ENCODE data around the gene BRSK1.
A peak's percentile ranks its signal among the peaks of the same experiment; 100 is the strongest.

BRSK1 gene

DNA sequence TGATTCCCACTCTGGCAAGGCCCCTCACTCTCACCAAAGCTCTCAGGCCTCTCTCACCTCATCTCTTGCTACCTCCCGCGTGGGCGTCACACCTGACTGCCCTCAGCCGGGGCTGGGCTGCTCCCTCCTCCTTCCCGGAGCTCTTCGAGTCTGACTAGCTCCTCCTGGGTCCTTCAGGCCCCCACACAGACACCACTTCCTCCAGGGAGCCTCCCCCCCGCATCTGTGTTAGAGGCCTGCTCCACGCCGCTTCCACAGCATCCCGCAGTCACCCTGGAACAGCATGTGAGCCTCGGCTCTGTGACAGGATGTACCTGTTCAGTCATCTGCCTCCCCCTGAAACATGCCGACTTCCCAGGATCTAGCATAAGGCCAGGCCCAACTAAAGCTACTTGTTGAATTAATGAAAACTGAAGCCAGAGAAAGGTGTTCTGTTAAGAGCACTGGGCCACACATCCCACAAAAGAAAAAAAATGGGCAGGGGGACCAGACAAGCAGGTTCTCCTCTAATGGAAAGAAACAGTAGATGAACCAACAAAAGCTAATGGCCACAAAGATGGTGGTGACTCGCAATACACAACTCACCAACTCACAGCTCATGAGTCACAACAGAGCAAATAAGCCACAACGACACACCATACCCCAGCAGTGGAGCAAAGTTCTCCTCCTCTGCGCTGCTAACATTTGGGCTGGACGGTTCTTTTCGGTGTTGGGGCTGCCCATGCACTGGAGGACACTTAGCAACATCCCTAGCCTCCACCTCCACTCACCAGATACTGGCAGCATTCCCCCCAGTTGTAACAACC is 28.0 kb upstream of the BRSK1 start:
- Histone ChIP-seq H3K9me3 (ENCODE audit: control insufficient read depth, insufficient read depth, low read length) (no peaks in the 10 kb centered on the region), H3K4me3 (ENCODE audit: low read depth, low read length) (0 out of 2 replicates have a peak overlapping the region, but pooled peaks have one; percentile 22), H3K27me3 (ENCODE audit: control insufficient read depth, insufficient read depth, low read length) (no peaks in the 10 kb centered on the region), H3K27ac (ENCODE audit: low read depth, low read length) (no peak overlapping the region), H3K9ac (ENCODE audit: low read depth, low read length) (no peak overlapping the region), H3K36me3 (ENCODE audit: control insufficient read depth, insufficient read depth, low read length) (peaks cover 13% of the 10 kb centered on the region; the same call in 1 of the 2 replicates), H3K4me1 (ENCODE audit: control insufficient read depth, insufficient read depth, low read length) (peaks cover 18% of the 10 kb centered on the region)

DNA sequence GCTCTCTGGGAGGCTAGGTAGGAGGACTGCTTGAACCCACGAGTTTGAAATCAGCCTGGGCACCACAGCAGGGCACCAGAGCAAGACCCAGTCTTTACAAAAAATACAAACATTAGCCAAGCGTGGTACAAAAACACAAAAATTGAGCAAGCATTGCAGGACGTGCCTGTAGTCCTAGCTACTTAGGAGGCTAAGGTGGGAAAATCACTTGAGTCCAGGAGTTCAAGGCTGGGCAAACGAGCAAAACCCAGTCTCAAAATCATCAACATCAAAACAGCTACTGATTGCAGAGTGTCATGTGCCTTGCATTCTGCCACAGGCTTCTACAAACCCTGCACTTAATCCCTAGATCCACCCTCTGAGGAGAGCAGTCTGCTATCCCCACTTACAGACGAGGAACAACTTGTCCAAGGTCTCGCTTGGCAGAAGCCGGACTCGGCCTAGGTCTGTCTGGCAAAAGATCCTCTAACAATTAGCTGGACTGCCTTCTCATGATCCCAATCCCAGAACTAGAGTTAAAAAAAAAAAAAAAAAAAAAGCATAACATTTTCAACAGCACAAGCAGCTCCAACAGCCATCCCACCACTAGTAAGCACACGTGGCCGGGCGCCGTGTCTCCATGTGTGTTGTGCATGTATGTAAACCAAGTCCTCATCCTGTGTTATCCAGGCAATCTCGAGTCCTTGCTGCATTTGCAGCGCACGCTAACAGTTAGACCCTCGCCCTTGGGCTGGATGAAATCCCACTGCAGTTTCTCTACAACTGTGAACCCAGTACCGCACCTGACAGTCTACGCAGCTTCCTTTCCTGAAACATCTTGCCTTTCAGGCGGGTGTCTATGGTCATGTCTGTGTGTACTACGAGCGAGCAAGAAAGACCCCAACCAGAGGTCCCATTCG is 27.0 kb upstream of the BRSK1 start:
- peak overlapping the region; percentile 95 for H3K4me3 ChIP-seq (ENCODE audit: low read depth, low read length)
- no peak overlapping the region for H3K27ac ChIP-seq (ENCODE audit: low read depth, low read length)
- H3K27me3 ChIP-seq (ENCODE audit: control insufficient read depth, insufficient read depth, low read length) = no peaks in the 10 kb centered on the region
- H3K36me3 ChIP-seq (ENCODE audit: control insufficient read depth, insufficient read depth, low read length) = peaks cover 11% of the 10 kb centered on the region; the same call in 1 of the 2 replicates
- no peak overlapping the region for H3K9ac ChIP-seq (ENCODE audit: low read depth, low read length)
- H3K4me1 ChIP-seq (ENCODE audit: control insufficient read depth, insufficient read depth, low read length) = peaks cover 18% of the 10 kb centered on the region
- H3K9me3 ChIP-seq (ENCODE audit: control insufficient read depth, insufficient read depth, low read length) = no peaks in the 10 kb centered on the region

DNA sequence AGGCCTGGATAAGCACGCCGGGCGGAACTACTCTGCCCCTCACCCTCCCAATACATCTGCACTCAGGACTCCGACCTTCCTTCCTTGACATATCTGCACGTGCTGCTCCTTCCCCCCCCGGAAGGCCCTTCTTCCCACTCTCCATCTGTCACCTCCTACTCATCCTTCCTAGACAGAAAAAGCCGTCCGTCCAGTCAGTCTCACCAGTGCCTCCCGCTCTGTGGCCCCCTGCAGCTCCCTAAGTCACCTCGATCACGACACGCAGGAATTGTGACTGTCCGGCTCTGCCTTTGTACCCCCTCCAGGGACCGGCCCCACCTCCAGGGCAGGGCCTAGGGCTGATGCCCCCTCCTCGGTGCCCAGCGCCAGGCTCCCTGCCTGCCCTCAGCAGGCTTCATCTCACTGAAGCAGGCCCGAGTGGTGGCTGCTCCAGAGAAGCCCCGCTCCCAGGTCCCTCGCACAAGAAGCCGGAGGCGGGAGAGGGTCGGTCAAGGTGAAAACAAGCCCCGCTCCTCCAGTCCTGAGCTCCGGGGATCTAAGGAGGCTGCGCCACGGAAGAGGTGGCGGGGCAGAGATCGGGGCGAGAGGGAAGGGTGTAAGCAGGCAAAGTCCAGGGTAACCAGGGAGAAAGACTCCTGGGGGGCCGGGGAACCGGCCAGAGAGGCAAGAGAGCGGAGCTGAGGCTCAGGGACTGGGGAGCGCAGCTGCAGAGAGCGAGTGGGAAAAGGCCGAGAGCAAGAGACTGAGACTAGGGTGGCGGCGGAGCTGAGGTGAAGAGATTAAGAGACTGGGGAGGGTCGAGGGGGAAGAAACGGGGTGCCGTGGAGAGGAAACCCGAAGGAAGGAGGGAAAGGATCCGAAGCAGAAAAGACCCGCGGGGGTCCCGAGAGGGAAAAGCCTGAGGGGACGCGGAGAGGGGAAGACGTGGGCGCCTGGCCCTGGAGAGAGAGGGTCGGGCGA is 26.1 kb upstream of the BRSK1 start:
- no peaks in the 10 kb centered on the region for H3K27me3 ChIP-seq (ENCODE audit: control insufficient read depth, insufficient read depth, low read length)
- H3K27ac ChIP-seq (ENCODE audit: low read depth, low read length) = no peak overlapping the region
- H3K4me3 ChIP-seq (ENCODE audit: low read depth, low read length) = peak overlapping the region; percentile 95
- H3K9ac ChIP-seq (ENCODE audit: low read depth, low read length) = no peak overlapping the region
- peaks cover 18% of the 10 kb centered on the region for H3K4me1 ChIP-seq (ENCODE audit: control insufficient read depth, insufficient read depth, low read length)
- H3K36me3 ChIP-seq (ENCODE audit: control insufficient read depth, insufficient read depth, low read length) = 0 out of 2 replicates have a peak, but pooled peaks cover 9% of the 10 kb centered on the region
- H3K9me3 ChIP-seq (ENCODE audit: control insufficient read depth, insufficient read depth, low read length) = no peaks in the 10 kb centered on the region

DNA sequence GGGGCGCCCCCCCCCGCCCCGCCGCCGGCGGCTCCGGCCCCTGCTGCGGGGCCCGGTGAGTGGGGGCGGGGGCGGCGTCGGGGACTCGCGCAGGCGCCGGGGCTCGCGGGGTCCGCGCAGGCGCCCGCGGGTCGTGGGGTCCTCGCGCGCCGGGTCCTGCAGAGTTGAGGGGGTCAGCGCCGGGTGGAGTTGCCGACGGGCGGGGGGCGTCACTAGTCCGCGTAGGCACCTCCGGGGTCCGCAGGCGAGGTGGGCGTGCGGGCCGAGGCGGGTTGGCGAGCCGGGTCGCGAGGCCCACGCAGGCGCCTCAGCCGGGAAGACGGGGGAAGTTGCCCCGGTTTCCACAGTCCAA is 25.3 kb upstream of the BRSK1 start:
- H3K36me3 ChIP-seq (ENCODE audit: control insufficient read depth, insufficient read depth, low read length) = 0 out of 2 replicates have a peak, but pooled peaks cover 6% of the 10 kb centered on the region
- H3K4me1 ChIP-seq (ENCODE audit: control insufficient read depth, insufficient read depth, low read length) = peaks cover 18% of the 10 kb centered on the region
- no peaks in the 10 kb centered on the region for H3K27me3 ChIP-seq (ENCODE audit: control insufficient read depth, insufficient read depth, low read length)
- peak overlapping the region; percentile 94 for H3K27ac ChIP-seq (ENCODE audit: low read depth, low read length)
- peak overlapping the region; percentile 95 for H3K4me3 ChIP-seq (ENCODE audit: low read depth, low read length)
- H3K9me3 ChIP-seq (ENCODE audit: control insufficient read depth, insufficient read depth, low read length) = no peaks in the 10 kb centered on the region
- H3K9ac ChIP-seq (ENCODE audit: low read depth, low read length) = peak overlapping the region; percentile 79

DNA sequence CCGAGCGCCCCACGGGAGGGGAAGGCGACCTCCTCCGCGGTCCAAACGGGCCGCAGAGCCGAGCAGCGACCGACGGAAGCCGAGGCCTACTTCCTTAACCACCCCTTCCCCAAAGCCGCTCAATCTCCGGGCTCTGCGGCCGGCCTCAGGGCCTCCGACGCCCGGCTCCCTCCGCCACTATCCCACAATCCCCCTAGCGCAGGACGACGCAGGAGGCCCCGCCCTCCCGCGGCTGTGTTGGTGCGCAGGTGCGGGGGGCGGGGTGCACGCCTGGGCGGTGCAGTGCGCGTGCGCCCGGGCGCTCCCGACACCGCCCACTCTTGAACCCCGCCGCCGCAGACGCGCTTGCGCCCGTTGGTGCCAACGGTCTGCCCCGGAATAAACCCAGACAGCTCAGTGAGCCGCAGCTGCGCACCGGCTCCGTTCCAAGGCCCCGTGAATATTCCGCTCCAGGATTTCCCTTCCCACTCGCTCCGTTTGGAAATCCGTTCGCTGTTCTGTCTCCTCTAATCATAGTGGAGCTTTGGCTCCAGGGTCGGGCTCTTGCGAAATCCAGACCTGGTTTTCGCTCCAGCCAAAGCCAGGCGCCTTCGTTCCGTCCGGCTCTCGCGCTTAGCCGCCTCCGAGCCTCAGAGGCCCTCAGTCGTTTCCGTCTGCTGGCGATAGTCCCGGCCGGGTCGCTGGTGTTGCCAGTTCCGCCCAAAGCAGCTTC is 24.8 kb upstream of the BRSK1 start, which contains the start of gene PPP6R1:
Gene PPP6R1 (minus strand): TSS at position 190 of the 712 bp plus-strand sequence. CDS start 11,914 bp downstream, outside the sequence.
- 0 out of 2 replicates have a peak, but pooled peaks cover 4% of the 10 kb centered on the region for H3K36me3 ChIP-seq (ENCODE audit: control insufficient read depth, insufficient read depth, low read length)
- H3K9me3 ChIP-seq (ENCODE audit: control insufficient read depth, insufficient read depth, low read length) = no peaks in the 10 kb centered on the region
- H3K9ac ChIP-seq (ENCODE audit: low read depth, low read length) = peak within 1 kb of the TSS; percentile 79
- H3K27me3 ChIP-seq (ENCODE audit: control insufficient read depth, insufficient read depth, low read length) = no peaks in the 10 kb centered on the region
- peak within 1 kb of the TSS; percentile 94 for H3K27ac ChIP-seq (ENCODE audit: low read depth, low read length)
- H3K4me3 ChIP-seq (ENCODE audit: low read depth, low read length) = peak within 1 kb of the TSS; percentile 95
- peaks cover 18% of the 10 kb centered on the region for H3K4me1 ChIP-seq (ENCODE audit: control insufficient read depth, insufficient read depth, low read length)

DNA sequence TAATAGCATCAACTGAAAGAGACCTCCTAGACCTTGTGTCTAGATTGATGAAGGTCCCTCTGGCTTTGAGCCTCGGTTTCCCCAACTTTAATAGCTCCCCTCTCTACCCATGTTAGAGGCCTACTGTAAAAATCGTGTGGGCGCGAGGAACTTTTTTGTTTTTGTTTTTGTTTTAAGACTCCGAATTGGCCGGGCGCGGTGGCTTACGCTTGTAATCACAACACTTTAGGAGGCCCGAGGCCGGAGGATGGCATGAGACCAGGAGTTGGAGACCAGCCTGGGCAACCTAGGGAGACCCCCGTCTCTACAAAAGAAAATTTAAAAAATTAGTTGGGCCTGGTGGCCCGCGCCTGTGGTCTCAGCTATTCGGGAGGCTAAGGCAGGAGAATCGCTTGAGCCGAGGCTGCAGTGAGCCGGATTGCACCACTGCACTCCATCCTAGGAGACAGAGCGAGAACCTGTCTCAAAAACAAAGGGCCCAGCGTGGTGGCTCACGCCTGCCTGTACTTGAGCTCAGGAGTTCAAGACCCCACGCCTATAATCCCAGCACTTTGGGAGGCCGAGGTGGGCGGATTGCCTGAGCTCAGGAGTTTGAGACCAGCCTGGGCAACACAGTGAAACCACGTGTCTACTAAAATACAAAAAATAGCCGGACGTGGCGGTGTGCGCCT is 24.1 kb upstream of the BRSK1 start:
- peak overlapping the region; percentile 94 for H3K27ac ChIP-seq (ENCODE audit: low read depth, low read length)
- 0 out of 2 replicates have a peak, but pooled peaks cover 4% of the 10 kb centered on the region for H3K36me3 ChIP-seq (ENCODE audit: control insufficient read depth, insufficient read depth, low read length)

DNA sequence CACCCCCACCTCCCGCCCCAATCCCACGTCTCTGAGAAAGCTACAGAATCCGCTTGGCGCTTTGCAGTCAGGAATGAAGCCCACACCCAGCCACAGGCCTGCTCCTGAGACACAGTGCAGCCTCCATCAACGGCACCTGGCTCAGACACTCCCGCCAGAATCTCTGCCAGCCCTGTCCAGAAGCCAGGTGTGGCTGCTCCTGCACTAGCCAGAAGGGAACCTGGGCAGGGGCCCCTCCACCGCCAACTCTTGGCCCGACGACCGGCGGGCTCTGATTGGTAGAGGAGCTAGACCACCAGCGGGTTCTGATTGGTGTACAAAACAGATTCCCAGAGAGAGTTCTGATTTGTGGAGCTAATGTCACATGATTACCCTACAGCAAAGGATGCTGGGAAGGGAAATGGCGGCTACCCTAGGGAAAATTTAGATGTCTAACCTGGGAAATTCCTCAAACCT is 22.1 kb upstream of the BRSK1 start:
- Histone ChIP-seq H3K36me3 (ENCODE audit: control insufficient read depth, insufficient read depth, low read length) (0 out of 2 replicates have a peak, but pooled peaks cover under 1% of the 10 kb centered on the region), H3K27me3 (ENCODE audit: control insufficient read depth, insufficient read depth, low read length) (no peaks in the 10 kb centered on the region), H3K9ac (ENCODE audit: low read depth, low read length) (no peak overlapping the region), H3K9me3 (ENCODE audit: control insufficient read depth, insufficient read depth, low read length) (peaks cover 3% of the 10 kb centered on the region), H3K4me1 (ENCODE audit: control insufficient read depth, insufficient read depth, low read length) (peaks cover 12% of the 10 kb centered on the region), H3K27ac (ENCODE audit: low read depth, low read length) (no peak overlapping the region), H3K4me3 (ENCODE audit: low read depth, low read length) (no peak overlapping the region)

More for the DNA sequence above, 24.1 kb upstream of the BRSK1 start:
- peak overlapping the region; percentile 95 for H3K4me3 ChIP-seq (ENCODE audit: low read depth, low read length)
- peak overlapping the region; percentile 73 for H3K9ac ChIP-seq (ENCODE audit: low read depth, low read length)
- peaks cover 12% of the 10 kb centered on the region for H3K4me1 ChIP-seq (ENCODE audit: control insufficient read depth, insufficient read depth, low read length)
- no peaks in the 10 kb centered on the region for H3K9me3 ChIP-seq (ENCODE audit: control insufficient read depth, insufficient read depth, low read length)
- H3K27me3 ChIP-seq (ENCODE audit: control insufficient read depth, insufficient read depth, low read length) = no peaks in the 10 kb centered on the region

DNA sequence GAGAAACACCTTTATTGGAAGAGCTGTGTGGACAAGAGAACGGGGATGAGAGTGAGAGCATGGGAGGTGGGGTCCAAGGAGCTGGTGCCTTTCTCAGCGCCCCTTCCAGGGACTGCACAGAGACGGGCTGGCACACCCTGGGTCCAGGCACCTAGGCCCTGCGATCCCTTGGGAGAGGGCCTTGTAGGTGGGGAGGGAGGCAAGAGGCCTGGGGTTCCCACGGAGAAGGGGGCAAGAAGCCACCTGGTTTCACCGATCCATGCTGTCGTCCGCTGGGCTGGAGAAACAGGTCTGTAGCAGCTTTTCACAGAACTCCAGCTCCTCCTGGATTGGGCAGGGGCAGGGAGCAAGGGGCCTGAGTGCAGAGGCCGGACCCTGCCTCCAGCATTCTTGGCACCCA is 21.4 kb upstream of the BRSK1 start:
- no peak overlapping the region for H3K27ac ChIP-seq (ENCODE audit: low read depth, low read length)
- H3K9ac ChIP-seq (ENCODE audit: low read depth, low read length) = no peak overlapping the region
- peaks cover 8% of the 10 kb centered on the region for H3K4me1 ChIP-seq (ENCODE audit: control insufficient read depth, insufficient read depth, low read length)
- peaks cover 3% of the 10 kb centered on the region for H3K9me3 ChIP-seq (ENCODE audit: control insufficient read depth, insufficient read depth, low read length)
- H3K36me3 ChIP-seq (ENCODE audit: control insufficient read depth, insufficient read depth, low read length) = no peaks in the 10 kb centered on the region
- no peak overlapping the region for H3K4me3 ChIP-seq (ENCODE audit: low read depth, low read length)
- H3K27me3 ChIP-seq (ENCODE audit: control insufficient read depth, insufficient read depth, low read length) = no peaks in the 10 kb centered on the region

DNA sequence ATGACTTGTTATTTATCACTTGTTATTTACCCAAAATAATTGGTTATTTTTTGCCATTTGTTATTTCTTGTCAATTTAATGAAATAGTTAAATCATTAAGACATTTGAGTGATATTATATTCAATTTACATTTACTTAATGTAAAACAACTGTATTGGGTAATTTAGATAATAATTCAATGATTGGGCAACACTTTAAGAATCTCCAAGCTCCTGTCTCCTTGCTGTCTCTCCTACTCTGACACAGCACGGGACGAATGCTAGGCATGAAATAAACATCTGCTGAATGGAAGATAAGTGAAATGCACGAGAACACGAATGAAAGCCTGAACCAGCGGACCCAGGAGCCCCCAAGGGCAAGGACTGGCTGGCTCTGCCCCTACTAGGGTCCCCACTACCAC is 19.3 kb upstream of the BRSK1 start:
- Histone ChIP-seq H3K36me3 (ENCODE audit: control insufficient read depth, insufficient read depth, low read length) (no peaks in the 10 kb centered on the region), H3K4me3 (ENCODE audit: low read depth, low read length) (no peak overlapping the region), H3K27ac (ENCODE audit: low read depth, low read length) (no peak overlapping the region), H3K9me3 (ENCODE audit: control insufficient read depth, insufficient read depth, low read length) (peaks cover 3% of the 10 kb centered on the region), H3K9ac (ENCODE audit: low read depth, low read length) (no peak overlapping the region), H3K27me3 (ENCODE audit: control insufficient read depth, insufficient read depth, low read length) (no peaks in the 10 kb centered on the region), H3K4me1 (ENCODE audit: control insufficient read depth, insufficient read depth, low read length) (0 out of 2 replicates have a peak, but pooled peaks cover 7% of the 10 kb centered on the region)

Data from HUES48 (cell line).